LNCaP clone FGC (cell line): ENCODE measurements around the gene MYH9.
A peak's percentile ranks its signal among the peaks of the same experiment; 100 is the strongest.

Source experiments
- DNase-seq: peaks from one replicate; pipeline ENCODE4 v3.0.0-alpha.2; 2011; ENCODE audit warnings: low read depth
- H3K4me3 ChIP-seq: 2 replicates; pipeline ENCODE4 v1.5.1; 2011; ENCODE audit warnings: mild to moderate bottlenecking, low read depth, low read length, control low read depth
- TF ChIP-seq, protein P1 (sequence below): IDR thresholded peaks from 2 replicates; pipeline ENCODE4 v1.5.1; 2012; ENCODE audit warnings: mild to moderate bottlenecking; ENCODE audit not compliant: control insufficient read depth, insufficient read depth; ENCODE audit errors: extremely low read depth

The MYH9 gene

DNA sequence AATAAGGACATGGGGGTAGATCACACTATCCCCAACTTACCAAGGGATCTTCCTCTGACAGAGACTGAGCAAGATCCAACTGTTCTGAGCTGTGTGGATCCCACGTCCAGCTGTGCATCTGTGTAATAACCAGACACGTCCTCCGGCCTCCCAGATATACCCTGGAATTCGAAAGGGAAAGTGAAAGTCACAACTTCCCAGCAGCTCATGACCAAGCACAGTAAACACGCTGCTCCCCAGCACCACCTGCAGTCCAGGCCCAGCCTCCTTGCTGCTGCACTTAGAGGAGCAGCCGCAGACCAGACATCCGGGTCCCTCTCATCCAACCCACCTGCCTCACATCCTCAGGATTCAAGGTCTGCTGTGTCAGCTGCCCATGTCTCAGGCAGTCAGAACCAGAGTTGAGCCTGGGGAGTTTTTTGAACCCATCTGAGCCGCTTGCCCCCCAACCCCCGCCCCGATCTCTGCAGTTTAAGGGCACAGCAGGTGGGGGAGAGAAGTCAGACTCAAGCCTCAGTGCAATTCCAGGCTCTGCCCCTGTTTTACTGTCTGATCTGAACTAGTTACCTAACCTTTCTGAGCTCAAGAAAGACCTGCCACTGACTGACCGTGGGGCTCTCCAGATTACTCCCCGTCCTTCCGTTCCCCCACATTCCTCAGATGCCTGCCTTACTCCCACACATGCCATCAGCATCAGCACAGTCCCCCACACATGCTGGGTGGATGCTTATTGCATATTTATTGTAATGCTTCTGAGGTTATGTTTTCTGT lies 148.2 kb downstream of the MYH9 start, which contains the start of gene APOL2:
Gene APOL2 (minus strand): TSS at position 127 of the 771 bp plus-strand sequence. CDS start 6,365 bp downstream, outside the sequence.
- DNase-seq = peak; percentile 73
- TF ChIP-seq, protein P1, sequence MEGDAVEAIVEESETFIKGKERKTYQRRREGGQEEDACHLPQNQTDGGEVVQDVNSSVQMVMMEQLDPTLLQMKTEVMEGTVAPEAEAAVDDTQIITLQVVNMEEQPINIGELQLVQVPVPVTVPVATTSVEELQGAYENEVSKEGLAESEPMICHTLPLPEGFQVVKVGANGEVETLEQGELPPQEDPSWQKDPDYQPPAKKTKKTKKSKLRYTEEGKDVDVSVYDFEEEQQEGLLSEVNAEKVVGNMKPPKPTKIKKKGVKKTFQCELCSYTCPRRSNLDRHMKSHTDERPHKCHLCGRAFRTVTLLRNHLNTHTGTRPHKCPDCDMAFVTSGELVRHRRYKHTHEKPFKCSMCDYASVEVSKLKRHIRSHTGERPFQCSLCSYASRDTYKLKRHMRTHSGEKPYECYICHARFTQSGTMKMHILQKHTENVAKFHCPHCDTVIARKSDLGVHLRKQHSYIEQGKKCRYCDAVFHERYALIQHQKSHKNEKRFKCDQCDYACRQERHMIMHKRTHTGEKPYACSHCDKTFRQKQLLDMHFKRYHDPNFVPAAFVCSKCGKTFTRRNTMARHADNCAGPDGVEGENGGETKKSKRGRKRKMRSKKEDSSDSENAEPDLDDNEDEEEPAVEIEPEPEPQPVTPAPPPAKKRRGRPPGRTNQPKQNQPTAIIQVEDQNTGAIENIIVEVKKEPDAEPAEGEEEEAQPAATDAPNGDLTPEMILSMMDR = peak; percentile 77
- peak within 1 kb of the TSS; percentile 73 for H3K4me3 ChIP-seq

DNA sequence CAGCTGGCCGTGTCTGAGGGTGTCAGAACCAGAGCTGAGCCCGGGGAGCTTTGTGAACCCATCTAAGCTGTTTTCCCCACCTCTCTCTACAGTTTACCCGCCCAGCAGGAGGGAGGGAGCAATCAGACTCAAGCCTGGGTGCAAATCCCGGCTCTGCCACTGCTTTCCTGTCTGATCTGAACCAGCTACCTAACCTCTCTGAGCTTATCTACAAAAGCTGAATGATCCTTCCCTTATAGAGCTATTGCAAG lies 148.7 kb downstream of the MYH9 start:
- TF ChIP-seq, protein P1 = no peak
- peak overlapping the region; percentile 73 for H3K4me3 ChIP-seq
- DNase-seq = no peak

DNA sequence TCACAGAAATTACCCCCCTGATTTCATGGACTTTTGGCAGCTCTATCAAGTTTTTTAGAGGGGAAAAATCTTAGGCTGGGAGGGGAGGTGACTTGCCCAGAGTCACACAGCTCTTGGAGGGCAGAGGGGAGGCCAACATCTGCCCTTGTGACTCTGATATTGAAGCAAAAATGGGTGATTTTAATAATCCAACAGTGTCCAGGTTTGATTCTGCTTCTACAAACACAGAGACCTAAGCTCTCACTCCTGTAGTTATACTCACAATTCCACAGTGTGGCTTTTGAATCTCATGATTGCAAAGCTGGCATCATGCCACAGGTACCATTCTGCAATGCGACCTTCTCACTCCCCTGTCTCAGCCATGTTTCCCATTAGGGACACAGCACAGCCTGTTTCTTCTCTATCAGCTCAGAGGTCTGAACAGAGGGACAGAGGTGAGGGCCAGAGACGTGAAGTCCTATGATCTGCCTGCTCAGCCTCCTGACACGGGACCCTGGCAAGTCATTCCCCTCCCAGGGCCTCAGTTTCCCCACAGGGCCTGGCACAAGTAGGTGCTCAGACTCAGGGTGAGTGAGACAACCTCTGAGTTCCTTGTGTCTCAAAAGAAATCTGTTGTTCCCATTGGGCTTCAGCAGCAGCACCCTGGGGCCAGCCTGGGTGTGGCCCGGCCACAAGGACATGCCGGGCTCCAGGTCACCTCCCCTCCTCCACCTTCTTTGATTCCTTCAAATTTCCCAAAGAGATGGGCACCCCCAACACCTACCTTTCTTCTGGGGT lies 149.2 kb downstream of the MYH9 start:
- no peak for DNase-seq
- peak overlapping the region; percentile 73 for H3K4me3 ChIP-seq
- TF ChIP-seq, protein P1 = no peak

DNA sequence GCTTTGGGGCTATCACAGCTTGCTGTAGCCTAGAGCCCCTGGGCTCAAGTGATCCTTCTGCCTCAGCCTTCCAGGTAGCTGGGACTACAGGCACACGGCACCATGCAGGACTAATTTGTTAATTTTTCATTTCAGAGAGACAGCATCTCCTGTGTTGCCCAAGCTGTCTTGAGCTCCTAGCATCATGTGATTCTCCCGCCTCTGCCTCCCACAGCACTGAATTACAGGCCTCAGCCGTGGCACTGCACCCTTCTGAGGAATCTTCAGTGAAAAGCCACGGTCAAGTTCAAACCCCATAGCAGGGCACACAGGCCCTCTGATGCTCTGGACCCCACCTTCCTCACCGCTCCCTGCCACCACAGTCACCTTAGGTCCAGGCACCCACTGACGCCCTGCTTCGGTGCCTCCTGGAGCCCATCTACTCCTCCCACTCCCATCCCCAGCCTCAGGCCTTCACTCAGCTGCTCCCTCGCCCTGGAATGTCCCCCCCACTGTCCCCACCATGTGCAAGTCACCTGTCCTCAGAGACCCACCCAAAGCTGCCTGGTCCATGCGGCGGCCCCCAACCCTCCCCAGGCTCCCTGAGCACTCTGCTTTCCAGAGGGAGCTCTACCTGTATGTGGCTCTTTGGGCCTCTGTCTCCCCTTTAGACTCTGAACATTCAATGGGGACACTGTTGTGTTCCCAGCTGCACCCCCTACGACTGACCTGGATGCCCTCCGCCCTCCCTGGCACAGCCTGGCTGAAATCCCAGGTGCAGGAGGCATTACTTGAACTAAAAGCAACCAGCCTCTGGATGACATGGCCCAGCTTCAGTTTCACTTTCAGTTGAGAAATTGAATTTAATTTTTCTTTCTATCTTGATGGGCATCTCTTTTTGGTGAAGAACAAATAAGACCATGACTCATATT lies 150.1 kb downstream of the MYH9 start:
- no peak for DNase-seq
- TF ChIP-seq, protein P1 = no peak
- H3K4me3 ChIP-seq = peak overlapping the region; percentile 73

DNA sequence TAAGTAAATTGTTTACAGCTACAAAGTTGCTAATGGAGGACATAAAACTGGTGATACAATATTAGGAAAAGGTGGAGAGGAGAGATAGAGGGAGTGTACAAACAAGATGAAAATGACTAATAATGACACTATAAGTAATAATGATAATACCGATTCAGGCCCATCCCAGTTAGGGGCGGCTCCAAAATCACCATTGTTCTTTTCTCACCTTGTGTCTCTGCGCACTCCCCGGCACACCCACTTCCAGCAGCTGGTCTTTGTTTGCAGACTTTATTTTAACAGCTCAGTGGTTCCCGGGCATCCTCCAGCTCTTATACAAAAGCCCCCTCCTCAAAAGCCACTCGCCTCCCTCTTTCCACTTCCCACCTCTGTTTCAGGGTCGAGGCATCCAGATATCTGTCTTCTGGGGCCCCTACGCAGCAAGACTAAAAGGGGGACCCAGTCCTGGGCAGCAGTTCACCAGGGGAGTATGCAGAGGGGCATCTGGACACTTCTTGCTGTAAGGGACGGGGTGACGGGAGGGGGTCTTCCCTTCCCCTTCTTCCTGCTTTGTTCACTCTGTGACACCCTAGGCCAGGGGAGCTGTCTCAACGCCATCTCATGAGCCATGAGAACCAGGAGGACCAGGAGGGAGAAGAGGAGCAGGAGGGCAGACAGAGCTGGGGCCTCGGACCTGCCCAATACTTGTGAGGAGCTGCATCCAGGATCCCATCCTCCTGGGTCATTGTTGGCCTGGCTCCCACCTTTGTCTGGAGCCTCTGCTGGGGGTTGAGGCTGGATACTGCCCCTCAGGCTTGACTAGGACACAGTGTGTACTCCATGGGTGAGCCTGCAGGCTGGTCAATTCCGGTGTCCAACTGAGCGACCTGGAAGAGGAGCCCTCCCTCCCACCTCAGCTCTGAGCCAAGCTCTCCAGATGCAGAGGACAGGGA lies 151.1 kb downstream of the MYH9 start:
- no peak overlapping the region for H3K4me3 ChIP-seq
- no peak for DNase-seq
- TF ChIP-seq, protein P1 = no peak

DNA sequence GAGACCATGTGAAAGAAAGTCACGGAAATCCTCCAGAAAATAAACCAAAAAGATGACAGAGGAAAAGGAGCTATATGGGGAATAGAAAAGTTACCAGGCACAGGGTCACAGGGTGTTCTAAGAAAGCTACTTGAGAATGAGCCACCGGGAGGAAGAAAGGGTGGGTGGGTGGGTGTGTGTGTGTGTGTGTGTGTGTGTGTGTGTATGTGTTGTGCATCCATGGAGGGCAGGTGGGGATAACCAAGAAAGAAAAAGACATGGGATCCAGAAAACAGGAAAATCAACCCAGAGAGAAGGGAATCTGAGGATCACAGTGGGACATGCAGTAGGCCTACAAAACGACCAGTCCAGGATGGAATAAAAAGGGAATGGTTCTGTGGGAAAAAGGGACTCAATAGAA lies 152.2 kb downstream of the MYH9 start:
- H3K4me3 ChIP-seq = no peak overlapping the region
- TF ChIP-seq, protein P1 = no peak
- DNase-seq = no peak
